HCT116 (cell line): Measurements from ENCODE around the gene AHR. TPM values are rescaled to one million over a fixed set of nuclear protein-coding genes. Genes with fewer than 3 reads are reported as not detected.

Source experiments
- ATAC-seq: fragments of 200-7000 bp; cut with Tn5 transposase; 2 replicates; pipeline ENCODE4 v1.9.1; 2020; ENCODE audit warnings: mild to moderate bottlenecking, moderate library complexity
- BruUV-seq: library from RNA; stranded (reverse); fragments of 400-500 nt; replicated peaks from 2 replicates; lab custom pipeline; 2021; lab: Mats Ljungman, UMichigan
- CTCF ChIA-PET: fragments of 300-600 bp; sonication (Branson Sonifier 250); formaldehyde crosslinking; loops from one replicate; lab custom pipeline; 2021; ENCODE audit warnings: antibody characterized with exemption; lab: Charles Lee
- POLR2A ChIA-PET: fragments of 300-600, 350-600 bp; sonication (Branson Sonifier 250); formaldehyde crosslinking; loops from one replicate; lab custom pipeline; 2021; ENCODE audit warnings: antibody characterized with exemption; lab: Charles Lee
- RAD21 ChIA-PET, 2 experiments: fragments of 300-600 bp; sonication (Branson Sonifier 250); formaldehyde crosslinking; loops; one replicate each; lab custom pipeline; 2023; ENCODE audit warnings: low total read pairs in 2 of 2; ENCODE audit not compliant: uncharacterized antibody in 2 of 2, unreplicated experiment in 2 of 2, low non-redundant PET in 1 of 2; lab: Charles Lee
- DNase-seq: peaks from one replicate; pipeline ENCODE4 v3.0.0-alpha.2; 2010; ENCODE audit warnings: low read depth, low spot score
- H2AFZ ChIP-seq: fragments of 200-600 bp; shearing (Covaris generic), sonication (generic); 2 replicates; pipeline ENCODE4 v1.6.1; 2017; ENCODE audit warnings: low read depth, mixed run types, mixed read lengths, antibody characterized with exemption, low read length; ENCODE audit not compliant: poor library complexity, severe bottlenecking
- H3K27ac ChIP-seq: 2 replicates; pipeline ENCODE4 v1.5.1; 2012; ENCODE audit warnings: low read depth, low read length
- H3K27me3 ChIP-seq: fragments of 200-600 bp; sonication (generic); 2 replicates; pipeline ENCODE4 v1.6.1; 2016; ENCODE audit warnings: mixed run types, low read length, mixed read lengths; ENCODE audit not compliant: insufficient read depth
- H3K36me3 ChIP-seq, 2 experiments: fragments of 200-500 bp in 1 of 2; fragments of 200-600 bp in 1 of 2; sonication (Bioruptor generic) in 1 of 2; sonication (generic) in 1 of 2; 2 replicates each; pipeline versions ENCODE4 v1.5.1 to v1.6.1; 2014 to 2016; ENCODE audit warnings: low read length in 2 of 2, inconsistent platforms in 1 of 2, mixed read lengths in 1 of 2, mixed run types in 1 of 2; ENCODE audit not compliant: insufficient read depth in 2 of 2, control insufficient read depth in 1 of 2
- H3K4me1 ChIP-seq, 2 experiments: fragments of 200-600 bp in 1 of 2; sonication (generic) in 1 of 2; 2 replicates each; pipeline versions ENCODE4 v1.5.1 to v1.6.1; 2012 to 2017; ENCODE audit warnings: low read length in 2 of 2, inconsistent platforms in 1 of 2, mild to moderate bottlenecking in 1 of 2, mixed read lengths in 1 of 2, mixed run types in 1 of 2, moderate library complexity in 1 of 2; ENCODE audit not compliant: insufficient read depth in 2 of 2, control insufficient read depth in 1 of 2
- H3K4me2 ChIP-seq: fragments of 200-600 bp; sonication (generic); 2 replicates; pipeline ENCODE4 v1.6.1; 2017; ENCODE audit warnings: mixed run types, low read length, mixed read lengths
- H3K4me3 ChIP-seq, 2 experiments: fragments of 200-600 bp in 1 of 2; sonication (generic) in 1 of 2; replicated peaks in 1 of 2; 2 replicates each; pipeline ENCODE4 v1.5.1; 2011 to 2016; ENCODE audit warnings: low read length in 2 of 2, control low read depth in 1 of 2, low read depth in 1 of 2, mild to moderate bottlenecking in 1 of 2, mixed read lengths in 1 of 2, mixed run types in 1 of 2
- H3K79me2 ChIP-seq: fragments of 200-600 bp; sonication (generic); 2 replicates; pipeline ENCODE4 v1.6.1; 2017; ENCODE audit warnings: mild to moderate bottlenecking, mixed run types, low read length, moderate library complexity, mixed read lengths; ENCODE audit not compliant: insufficient read depth
- H3K9ac ChIP-seq: fragments of 200-600 bp; sonication (generic); 2 replicates; pipeline ENCODE4 v1.6.1; 2016; ENCODE audit warnings: low read length, mixed read lengths
- H3K9me2 ChIP-seq: fragments of 200-600 bp; sonication (generic), shearing (Covaris generic); 2 replicates; pipeline ENCODE4 v1.6.1; 2017; ENCODE audit warnings: mixed run types, mild to moderate bottlenecking, moderate library complexity; ENCODE audit not compliant: insufficient read depth
- H3K9me3 ChIP-seq, 2 experiments: fragments of 200-500 bp in 1 of 2; fragments of 200-600 bp in 1 of 2; sonication (Bioruptor generic) in 1 of 2; sonication (generic) in 1 of 2; 2 replicates each; pipeline ENCODE4 v1.6.1; 2014 to 2017; ENCODE audit warnings: low read length in 2 of 2, mixed read lengths in 2 of 2, inconsistent platforms in 1 of 2, low read depth in 1 of 2, mild to moderate bottlenecking in 1 of 2, mixed run types in 1 of 2, moderate library complexity in 1 of 2; ENCODE audit not compliant: control insufficient read depth in 1 of 2, insufficient read depth in 1 of 2
- H4K20me1 ChIP-seq: fragments of 200-600 bp; sonication (generic), shearing (Covaris generic); 2 replicates; pipeline ENCODE4 v1.6.1; 2017; ENCODE audit warnings: mixed run types, mild to moderate bottlenecking, moderate library complexity; ENCODE audit not compliant: insufficient read depth
- CBX3 ChIP-seq: IDR thresholded peaks from 2 replicates; pipeline ENCODE4 v1.6.1; 2012; ENCODE audit warnings: low read depth
- CEBPB ChIP-seq: IDR thresholded peaks from 2 replicates; pipeline ENCODE4 v1.6.1; 2012; ENCODE audit warnings: low read depth
- CTCF ChIP-seq, 3 experiments: fragments of 200-600 bp in 1 of 3; sonication (generic) in 1 of 3; IDR thresholded peaks in 2 of 3; conservative IDR thresholded peaks in 1 of 3; 2 replicates each; pipeline ENCODE4 v1.5.1; 2012 to 2017; ENCODE audit warnings: low read depth in 2 of 3, low read length in 2 of 3, antibody characterized with exemption in 1 of 3, borderline replicate concordance in 1 of 3, control low read depth in 1 of 3, mild to moderate bottlenecking in 1 of 3, mixed read lengths in 1 of 3, mixed run types in 1 of 3, moderate library complexity in 1 of 3; ENCODE audit not compliant: insufficient read depth in 1 of 3
- EGR1 ChIP-seq: IDR thresholded peaks from 2 replicates; pipeline ENCODE4 v1.6.1; 2012; ENCODE audit warnings: low read depth
- EZH2phosphoT487 ChIP-seq: fragments of 200-600 bp; IDR thresholded peaks from 2 replicates; pipeline ENCODE4 v1.6.1; 2018; ENCODE audit warnings: antibody characterized with exemption, borderline replicate concordance
- MAX ChIP-seq: IDR thresholded peaks from 2 replicates; pipeline ENCODE4 v1.6.1; 2012
- POLR2A ChIP-seq: IDR thresholded peaks from 2 replicates; pipeline ENCODE4 v1.7.0; 2011; ENCODE audit warnings: borderline replicate concordance; ENCODE audit not compliant: insufficient read depth, insufficient read length; ENCODE audit errors: extremely low read depth
- POLR2AphosphoS5 ChIP-seq: IDR thresholded peaks from 2 replicates; pipeline ENCODE4 v1.6.1; 2011; ENCODE audit warnings: mild to moderate bottlenecking, low read depth, low read length, moderate library complexity
- RAD21 ChIP-seq: IDR thresholded peaks from 2 replicates; pipeline ENCODE4 v1.6.1; 2012; ENCODE audit warnings: low read depth, mild to moderate bottlenecking
- REST ChIP-seq: IDR thresholded peaks from 2 replicates; pipeline ENCODE4 v1.6.1; 2012; ENCODE audit warnings: low read depth
- SIN3A ChIP-seq: IDR thresholded peaks from 2 replicates; pipeline ENCODE4 v1.6.1; 2012; ENCODE audit warnings: low read depth
- SP1 ChIP-seq: IDR thresholded peaks from 2 replicates; pipeline ENCODE4 v1.6.1; 2012; ENCODE audit warnings: low read depth
- SRF ChIP-seq: IDR thresholded peaks from 2 replicates; pipeline ENCODE4 v1.6.1; 2012; ENCODE audit warnings: low read depth
- TCF7L2 ChIP-seq: IDR thresholded peaks from 2 replicates; pipeline ENCODE4 v1.7.0; 2011; ENCODE audit warnings: borderline replicate concordance, inconsistent platforms; ENCODE audit not compliant: insufficient read depth, insufficient read length; ENCODE audit errors: extremely low read depth
- YY1 ChIP-seq: IDR thresholded peaks from 2 replicates; pipeline ENCODE4 v1.6.1; 2011; ENCODE audit warnings: low read length, low read depth, moderate library complexity, mild to moderate bottlenecking; ENCODE audit not compliant: insufficient replicate concordance; ENCODE audit errors: extremely low read depth
- ZBTB33 ChIP-seq: IDR thresholded peaks from 2 replicates; pipeline ENCODE4 v1.6.1; 2011; ENCODE audit warnings: mild to moderate bottlenecking, low read length, moderate library complexity; ENCODE audit not compliant: insufficient replicate concordance; ENCODE audit errors: extremely low read depth
- ZFX ChIP-seq: fragments of 450-650 bp; IDR thresholded peaks from 2 replicates; pipeline ENCODE4 v1.6.1; 2017
- intact Hi-C: fragments of 100-400 bp; cut with micrococcal nuclease; formaldehyde crosslinking; loops from 2 replicates; pipeline ENCODE4 v1.10.0; 2022
- total RNA-seq: library from RNA; stranded (reverse); gene quantifications from one replicate; pipeline ENCODE4 v1.2.1, GENCODE V29; 2021; ENCODE audit not compliant: unreplicated experiment

The AHR gene
- total RNA-seq, 1 experiment from 2014 or later: 29.7 TPM

GRCh38 chr7:17307969-17308648, 9.7 kb downstream of the AHR start:
- RAD21 ChIA-PET: no interaction called here
- no peak overlapping the region for H3K4me3 ChIP-seq
- no peak overlapping the region for H3K9ac ChIP-seq
- H3K27me3 ChIP-seq: no peaks in the 10 kb centered on the region
- H3K4me2 ChIP-seq: no peak overlapping the region
- no peaks in the 10 kb centered on the region for H3K9me2 ChIP-seq
- CTCF ChIA-PET: no interaction called here
- POLR2A ChIA-PET: interaction anchor here (1.5 kb wide), 1 partner anchor 10 kb away, joined by 8 read pairs; the partner anchor contains the start of gene AHR
- peaks cover 71% of the 10 kb centered on the region for H3K79me2 ChIP-seq
- no peaks in the 10 kb centered on the region for H4K20me1 ChIP-seq
- H2AFZ ChIP-seq: no peak overlapping the region
- no peak for ATAC-seq
- no peak for DNase-seq
- peaks cover 0 to 7% of the 10 kb centered on the region in 2 experiments; a peak in 2 of 4 replicates for H3K36me3 ChIP-seq
- intact Hi-C loops: loop anchor here (10.0 kb wide), 1 partner anchor 1193 kb away; no protein-coding TSS in a partner anchor
- no peaks in the 10 kb centered on the region for H3K9me3 ChIP-seq
- H3K27ac ChIP-seq: no peak overlapping the region
- no TSS peak for BruUV-seq
- TF ChIP-seq RAD21 (no peak), ZBTB33 (no peak), CTCF (IDR thresholded peaks at IDR 0.05 in 2 of 3, conservative IDR thresholded peaks at IDR 0.05 in 1 of 3; ENCODE audit: borderline replicate concordance in 1 of 3, insufficient read depth in 1 of 3, low read depth in 2 of 3, low read length in 2 of 3) (no peak), ZFX (no peak), SRF (no peak), EGR1 (no peak), CBX3 (no peak), MAX (no peak), CEBPB (no peak), POLR2A (no peak), EZH2phosphoT487 (no peak), SIN3A (no peak), POLR2AphosphoS5 (no peak), YY1 (no peak), SP1 (no peak), TCF7L2 (no peak), REST (no peak)
- peaks cover 18 to 42% of the 10 kb centered on the region in 2 experiments for H3K4me1 ChIP-seq
